NCI-H82 (cell line): ENCODE results near the gene TLR2.

ENCODE experiments used
- DNase-seq: peaks from one replicate; lab custom pipeline; 2025; lab: John Stamatoyannopoulos, UW

TLR2 gene, protein sequence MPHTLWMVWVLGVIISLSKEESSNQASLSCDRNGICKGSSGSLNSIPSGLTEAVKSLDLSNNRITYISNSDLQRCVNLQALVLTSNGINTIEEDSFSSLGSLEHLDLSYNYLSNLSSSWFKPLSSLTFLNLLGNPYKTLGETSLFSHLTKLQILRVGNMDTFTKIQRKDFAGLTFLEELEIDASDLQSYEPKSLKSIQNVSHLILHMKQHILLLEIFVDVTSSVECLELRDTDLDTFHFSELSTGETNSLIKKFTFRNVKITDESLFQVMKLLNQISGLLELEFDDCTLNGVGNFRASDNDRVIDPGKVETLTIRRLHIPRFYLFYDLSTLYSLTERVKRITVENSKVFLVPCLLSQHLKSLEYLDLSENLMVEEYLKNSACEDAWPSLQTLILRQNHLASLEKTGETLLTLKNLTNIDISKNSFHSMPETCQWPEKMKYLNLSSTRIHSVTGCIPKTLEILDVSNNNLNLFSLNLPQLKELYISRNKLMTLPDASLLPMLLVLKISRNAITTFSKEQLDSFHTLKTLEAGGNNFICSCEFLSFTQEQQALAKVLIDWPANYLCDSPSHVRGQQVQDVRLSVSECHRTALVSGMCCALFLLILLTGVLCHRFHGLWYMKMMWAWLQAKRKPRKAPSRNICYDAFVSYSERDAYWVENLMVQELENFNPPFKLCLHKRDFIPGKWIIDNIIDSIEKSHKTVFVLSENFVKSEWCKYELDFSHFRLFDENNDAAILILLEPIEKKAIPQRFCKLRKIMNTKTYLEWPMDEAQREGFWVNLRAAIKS

DNA sequence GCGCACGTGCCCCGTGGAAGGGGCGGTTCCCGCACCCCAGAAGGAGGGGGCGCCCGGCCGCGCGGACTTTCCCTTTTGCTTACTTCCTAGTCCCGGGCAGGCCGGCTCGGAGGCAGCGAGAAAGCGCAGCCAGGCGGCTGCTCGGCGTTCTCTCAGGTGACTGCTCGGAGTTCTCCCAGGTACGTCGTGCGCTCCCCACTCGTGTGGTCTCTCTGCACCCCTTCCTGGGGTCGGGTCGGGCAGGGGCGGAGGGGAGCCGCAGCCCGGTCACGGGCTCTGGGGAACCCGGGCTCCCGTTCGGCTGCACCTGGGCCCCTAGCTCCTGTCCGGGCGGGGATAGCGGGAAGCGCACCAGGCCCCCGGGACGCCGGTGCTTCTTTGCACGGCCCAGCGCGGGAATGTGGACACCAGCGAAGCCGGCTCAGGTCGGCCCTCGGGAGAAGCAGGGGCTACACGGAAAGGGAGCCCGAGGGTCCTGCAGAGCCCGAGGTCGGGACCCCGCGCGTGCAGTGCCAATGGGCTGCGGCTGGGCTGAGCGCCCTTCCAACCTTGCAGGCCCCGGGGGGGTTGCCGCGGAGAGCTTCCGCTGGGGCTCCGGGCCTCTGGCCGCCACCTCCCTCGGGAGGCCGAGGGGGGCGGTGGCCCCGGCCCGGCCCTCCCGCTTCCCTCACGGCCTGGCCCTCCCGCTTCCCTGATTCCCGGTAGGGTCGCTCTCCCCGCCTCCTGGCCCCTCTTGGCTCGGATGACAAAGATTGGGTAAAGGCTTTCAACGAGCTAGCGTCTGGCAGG is at the start of gene TLR2:
TSS of gene TLR2 (plus strand) at position 99 of the 789 bp plus-strand sequence. CDS start 18,628 bp downstream, outside the sequence.
- peak; percentile 43 for DNase-seq

DNA sequence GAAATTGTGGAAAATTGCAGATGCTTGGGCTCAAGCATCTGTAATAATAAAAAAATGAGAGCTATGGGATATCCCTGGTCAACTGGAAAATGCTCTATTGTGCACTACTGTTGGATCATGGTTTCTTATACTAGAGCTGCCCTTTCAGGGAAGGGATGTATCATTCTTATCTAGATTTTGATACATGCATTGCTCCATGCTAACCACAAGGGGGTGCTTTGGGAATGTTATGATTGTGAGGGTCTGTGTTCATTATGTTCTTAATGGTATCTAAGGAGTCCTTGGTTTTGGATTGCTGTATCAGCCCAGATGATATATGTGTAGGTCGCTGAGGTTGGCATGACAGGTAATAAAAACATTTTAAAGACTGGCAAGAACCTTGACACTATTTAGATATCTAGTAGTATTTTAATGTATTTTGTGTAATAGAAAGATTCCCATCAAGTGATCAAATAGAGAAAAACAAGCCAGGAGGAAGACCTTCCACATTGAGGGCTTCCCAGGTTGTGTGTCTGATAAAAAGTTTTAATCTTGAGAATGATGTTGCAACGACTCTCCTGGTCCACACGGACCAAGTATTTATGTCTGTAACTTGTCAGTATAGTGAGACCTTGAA is 49.2 kb upstream of the TLR2 start:
- DNase-seq = peak; percentile 26

DNA sequence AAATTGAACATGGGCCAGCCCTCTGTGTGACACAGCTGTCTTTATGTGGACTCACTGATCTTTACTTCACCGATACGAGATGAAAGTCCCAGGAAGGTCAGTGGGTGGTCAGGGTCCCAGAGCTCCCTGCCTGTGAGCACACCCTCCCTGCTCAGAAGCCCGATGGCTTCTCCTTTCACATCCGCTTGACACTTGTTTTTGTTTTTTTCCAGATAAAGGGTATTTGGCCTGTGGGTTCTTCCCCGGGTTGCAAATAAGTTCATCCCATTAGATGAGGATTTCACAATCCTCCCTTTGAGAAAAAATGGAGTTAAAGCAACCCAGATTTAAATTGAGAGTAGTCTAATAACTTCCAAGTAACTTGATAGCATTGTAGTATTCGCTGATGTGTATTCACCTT is 48.2 kb upstream of the TLR2 start:
- no peak for DNase-seq

DNA sequence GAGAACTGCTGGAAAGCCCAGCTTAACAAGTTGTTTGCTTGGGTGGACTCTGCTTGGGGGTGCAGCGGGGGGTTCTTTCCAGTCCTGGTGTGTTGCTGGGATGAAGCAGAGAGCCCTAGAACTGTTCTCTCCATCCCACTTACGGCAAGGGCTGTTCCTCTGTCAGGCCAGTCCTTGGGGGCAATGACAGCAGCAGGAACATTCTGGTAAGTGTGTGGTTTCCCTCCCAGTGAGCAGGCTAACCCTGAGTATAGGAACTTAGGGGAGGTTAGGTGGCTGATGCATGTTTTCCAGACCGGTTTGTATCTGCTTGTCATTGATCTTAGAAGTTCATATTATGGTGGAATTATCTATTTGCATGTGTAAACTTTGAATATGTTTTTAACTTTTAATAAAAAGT is 46.9 kb upstream of the TLR2 start:
- DNase-seq = no peak

DNA sequence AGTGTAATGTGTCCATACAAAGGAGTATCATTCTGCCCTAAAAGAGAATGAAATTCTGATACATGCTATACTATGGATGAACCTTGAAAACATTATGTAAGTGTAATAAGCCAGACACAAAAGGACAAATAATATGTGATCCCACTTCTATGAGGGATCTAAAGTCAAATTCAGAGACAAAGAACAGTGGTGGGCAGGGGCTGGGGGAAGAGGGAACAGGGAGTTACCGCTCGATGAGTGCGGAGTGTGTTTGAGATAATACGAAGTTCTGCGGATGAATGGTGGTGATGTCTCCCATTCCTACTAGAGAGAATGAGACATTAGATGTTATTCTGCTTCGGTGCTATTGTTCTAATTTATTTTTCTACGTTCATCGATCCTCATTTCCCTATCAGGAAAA is 46.1 kb upstream of the TLR2 start:
- DNase-seq = no peak

DNA sequence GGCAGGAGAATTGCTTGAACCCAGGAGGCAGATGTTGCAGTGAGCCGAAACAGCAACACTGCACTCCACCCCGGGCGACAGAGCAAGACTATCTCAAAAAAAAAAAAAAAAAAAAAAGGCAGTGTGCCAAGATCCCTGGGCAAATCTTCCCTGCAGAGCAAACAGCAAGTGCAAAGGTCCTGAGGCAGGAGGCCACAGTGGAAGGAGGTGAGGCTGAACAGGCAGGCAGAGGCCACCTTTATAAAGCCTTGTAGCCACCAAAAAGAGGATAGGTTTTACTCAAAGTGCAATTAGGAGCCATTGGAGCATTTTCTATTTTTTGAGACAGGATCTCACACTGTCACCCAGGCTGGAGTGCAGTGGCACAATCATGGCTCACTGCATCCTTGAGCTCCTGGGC is 45.1 kb upstream of the TLR2 start:
- DNase-seq = no peak

DNA sequence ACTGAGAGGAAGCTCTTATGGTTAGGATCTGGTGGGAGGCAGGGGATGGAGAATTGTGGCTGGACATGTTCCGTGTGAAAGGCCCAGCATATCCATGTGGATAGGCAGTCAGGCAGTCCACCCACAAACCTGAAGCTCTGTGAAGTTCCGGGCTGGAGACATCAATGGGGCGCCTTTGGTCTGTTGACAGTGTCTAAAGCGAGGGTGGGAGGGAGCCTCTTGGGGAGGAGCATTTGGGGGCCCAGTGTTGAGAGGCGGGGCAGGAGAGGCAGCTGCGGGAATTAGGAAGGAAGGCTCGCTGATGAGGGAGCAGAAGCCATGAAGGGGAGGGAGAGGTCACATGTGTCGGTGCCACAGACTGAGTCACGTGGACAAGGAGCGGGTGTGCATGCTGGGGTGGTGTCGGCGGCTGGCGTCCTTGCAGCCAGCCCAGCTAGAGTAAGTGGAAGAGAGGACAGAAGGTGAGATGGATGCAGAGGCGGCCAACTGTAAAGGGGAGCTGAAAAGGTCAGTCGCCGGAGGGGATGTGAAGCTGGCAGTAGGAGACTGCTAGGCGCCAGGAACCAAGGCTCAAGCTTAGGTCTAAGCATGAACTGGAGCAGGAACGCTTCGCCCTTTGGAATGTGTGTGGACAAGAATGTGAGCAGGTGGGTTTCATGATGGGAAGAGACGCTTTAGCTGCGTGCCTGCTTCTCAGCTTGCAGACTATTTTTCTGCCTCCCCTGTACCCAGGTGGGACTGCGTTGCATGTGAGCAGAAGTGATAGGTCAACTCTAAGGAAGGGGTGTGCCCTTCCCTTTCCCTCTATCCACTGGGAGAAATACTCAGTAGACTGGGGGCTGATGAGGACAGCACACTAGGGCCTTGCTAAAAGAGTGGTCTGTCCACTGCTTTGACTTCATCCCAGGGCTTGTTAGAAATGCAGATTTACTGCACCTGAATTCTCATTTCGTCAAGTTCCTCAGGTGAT is 44.0 kb upstream of the TLR2 start:
- DNase-seq = no peak

DNA sequence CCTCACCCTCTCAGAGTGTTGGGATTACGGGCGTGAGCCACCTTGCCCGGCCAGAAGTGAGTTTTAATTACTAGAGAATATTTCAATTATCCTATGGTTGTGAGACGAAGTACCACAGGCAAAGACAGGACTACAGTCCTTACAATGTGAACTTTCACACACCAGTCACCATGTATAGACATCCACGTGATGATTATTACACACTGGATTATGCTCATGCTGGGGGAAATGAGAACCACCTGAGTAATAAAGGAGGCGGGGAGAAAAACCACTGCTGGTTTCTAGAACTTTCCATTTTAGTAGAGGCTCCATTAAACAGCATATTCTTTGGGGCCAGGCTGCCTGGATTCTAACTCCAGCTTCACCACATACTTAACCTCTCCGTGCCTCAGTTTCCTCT is 42.5 kb upstream of the TLR2 start:
- no peak for DNase-seq

DNA sequence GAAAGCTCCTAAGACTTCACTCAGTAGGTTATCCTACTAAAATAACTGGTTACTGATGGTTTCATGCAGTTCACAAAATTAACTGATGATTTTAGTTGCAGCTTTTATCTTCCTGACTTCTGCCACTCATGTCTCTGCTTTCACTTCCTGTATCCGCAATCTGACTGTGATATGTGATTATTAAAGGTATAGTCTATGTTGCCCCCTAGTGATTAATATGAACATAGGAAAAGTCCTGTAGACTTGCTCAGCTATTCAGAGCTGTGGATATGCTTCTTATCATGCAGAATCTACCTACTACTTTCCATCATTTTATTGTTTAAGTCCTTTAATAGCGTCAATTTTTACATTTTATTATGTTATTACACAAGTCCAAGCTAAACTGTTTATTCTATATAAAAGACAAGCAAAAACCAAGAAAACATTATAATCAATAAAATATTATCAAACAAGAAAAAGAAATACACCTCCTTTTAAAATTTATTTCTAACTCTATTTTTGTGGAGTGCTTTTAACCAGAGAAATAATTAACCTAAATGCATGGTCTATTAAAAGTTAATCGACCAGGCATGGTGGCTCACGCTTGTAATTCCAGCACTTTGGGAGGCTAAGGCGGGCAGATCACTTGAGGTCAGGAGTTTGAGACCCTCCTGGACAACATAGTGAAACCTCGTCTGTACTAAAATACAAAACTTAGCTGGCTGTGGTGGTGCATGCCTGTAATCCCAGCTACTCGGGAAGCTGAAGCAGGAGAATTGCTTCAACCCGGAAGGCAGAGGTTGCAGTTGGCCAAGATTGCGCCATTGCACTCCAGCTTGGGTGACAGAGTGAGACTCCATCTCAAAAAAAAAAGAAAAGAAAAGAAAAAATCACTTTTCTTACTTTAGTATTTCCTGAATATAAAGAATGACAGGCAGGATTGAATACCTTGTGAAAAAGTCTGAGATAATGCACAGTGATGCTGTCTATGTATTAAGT is 40.4 kb upstream of the TLR2 start:
- peak; percentile 67 for DNase-seq

DNA sequence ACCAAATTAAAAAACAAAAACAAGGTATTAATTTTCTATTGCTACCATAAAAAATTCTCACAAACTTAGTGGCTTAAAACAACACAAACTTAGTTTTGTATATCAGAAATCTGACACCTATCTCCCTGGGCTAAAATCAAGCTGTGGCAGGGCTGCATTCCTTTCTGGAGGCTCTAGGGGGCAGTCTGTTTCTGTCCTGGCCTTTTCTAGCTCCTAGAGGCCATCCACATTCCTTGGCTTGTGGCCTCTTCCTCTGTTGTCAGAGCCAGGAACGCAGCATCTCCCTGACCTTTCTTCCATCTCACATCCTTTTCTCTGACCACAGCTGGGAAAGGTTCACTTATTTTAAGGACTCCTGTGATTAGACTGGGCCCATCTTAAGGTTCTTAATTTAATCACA is 38.9 kb upstream of the TLR2 start:
- no peak for DNase-seq

DNA sequence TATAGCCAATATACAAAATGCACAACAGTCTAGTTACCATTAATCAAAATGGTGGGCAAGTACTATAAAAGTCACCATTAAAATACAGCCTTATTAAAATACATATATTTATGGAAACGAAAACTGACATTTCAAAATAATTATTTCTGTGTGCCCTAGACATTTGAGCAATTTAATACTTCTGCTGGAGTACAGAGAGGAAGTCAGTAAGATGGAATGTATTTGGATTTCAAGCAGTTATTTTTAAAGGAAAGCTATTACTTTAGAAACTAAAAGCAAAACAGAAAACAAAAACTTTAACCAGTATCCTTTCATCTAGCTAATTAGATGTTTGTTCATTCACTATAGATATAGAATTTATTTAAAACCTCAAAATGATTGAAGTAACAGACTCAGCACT is 37.8 kb upstream of the TLR2 start:
- DNase-seq = no peak

DNA sequence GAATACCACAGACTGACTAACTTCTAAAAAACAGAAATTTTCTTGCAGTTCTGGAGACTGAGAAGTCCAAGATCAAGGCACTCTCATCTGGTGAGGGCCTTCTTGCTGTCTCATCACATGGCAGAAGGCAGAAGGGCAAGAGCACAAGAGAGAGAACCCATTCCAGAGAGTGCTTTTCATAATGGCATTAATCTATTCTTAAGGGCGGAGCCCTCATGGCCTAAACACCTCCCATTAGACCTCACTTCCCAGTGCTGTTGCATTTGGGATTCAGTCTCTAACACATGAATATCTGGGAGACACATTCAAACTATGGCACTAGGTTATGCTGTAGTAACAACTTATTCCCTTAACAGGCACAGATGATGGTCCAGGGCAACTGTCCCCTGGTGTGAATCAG is 37.1 kb upstream of the TLR2 start:
- no peak for DNase-seq

DNA sequence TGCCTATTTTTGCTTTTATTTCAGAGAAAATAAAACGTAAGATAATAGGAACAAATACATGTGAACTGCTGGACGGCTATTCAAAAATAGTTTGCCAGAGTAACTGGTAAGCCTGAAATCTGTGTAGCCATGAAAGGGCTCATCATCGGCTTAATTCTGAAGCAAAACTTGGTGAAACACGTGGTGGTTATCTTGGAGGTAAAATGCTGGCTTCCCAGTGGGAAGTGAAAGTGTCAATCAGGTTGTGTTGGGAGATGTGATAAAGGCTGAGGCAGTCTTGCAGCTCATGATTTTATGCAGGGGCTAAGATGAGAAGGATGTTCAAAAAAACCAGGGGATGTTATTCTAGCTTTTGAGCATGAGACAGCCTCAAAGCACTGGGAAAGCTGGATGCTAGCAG is 36.1 kb upstream of the TLR2 start:
- no peak for DNase-seq

DNA sequence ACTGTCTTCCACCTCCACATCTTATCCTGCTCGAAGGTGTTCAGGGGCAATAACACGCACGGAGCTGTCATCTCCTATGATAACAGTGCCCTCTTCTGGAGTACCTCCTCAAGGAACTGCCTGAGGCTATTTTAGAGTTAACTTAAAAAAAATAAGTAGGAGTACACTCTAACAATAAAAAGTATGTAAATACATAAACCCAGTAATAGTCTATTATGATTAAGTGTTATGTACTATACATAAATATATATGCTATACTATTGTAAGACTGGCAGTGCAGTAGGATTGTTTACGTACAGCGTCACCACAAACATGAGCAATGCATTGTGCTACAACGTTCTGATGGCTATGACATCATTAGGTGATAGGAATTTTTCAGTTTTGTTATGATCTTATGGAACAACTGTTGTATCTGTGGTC is 34.5 kb upstream of the TLR2 start:
- peak; percentile 58 for DNase-seq

DNA sequence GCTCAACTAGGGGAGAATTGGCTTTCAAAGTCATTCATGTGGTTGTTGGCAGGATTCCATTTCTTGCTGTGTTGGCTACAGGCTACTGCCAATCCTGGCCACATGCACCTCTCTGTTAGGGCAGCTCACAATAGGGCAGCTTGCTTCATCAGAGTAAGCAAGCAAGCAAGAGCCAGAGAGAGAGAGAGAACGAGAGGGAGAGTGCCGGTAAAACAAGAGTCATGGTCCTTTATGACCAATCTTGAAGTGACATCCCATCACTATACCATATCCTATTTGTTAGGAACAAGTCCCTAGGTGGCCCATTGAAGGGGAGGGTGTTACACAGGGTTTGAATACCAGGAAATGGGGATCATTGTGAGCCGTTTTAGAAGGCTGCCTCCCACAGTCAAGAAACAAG is 33.0 kb upstream of the TLR2 start:
- DNase-seq = no peak

DNA sequence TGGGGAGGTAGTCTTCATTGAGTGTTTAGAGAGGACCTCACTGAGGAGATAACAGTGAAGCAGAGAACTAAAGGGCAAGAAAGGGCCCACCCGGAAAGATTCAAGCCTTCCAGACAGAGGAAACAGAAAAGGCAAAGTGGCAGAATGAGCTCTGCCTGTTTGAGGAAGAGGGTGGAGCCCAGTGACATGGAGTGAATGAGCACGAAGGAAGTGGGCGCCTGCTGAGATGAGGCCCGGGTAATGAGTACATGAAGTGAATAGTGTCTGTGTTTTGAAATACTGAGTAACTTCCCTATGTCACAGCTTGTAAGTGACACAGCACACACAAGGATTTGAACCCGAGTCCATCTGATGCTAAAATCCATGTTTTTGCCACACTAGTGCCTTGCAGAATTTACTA is 32.5 kb upstream of the TLR2 start:
- DNase-seq = no peak

DNA sequence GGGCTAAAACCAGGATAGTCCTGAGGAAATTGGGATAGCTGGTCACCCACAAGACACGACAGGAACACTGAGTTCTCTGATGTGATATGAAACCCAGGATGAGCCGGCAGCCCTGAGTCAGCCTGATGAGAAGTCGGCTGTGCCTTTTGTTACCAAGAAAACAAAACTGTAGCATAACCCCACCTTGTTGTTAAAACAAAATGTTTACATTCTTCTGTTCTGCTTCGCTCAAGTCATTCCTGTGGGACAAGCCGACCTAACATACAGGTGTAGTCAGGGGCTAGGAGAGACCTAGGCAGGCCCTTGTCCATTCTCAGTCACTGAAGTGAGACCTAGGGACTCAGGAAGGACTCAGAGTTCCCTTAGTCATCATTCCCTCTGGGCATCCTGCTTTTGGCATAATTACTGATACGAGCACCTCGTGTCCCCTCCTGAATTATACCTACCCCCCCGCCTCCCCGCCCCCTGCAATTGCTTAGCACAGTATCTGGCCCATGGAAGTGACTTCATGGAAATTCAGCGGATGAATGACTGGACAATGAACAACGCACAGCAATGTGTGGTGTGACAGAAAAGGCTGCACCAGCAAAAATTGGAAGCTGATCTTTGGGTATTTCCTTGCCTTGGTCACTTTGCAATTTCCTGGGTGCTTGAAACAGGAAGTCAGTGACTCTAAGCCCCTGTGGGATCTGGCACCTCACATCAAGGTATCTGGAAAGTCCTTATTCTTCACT is 31.9 kb upstream of the TLR2 start:
- no peak for DNase-seq

DNA sequence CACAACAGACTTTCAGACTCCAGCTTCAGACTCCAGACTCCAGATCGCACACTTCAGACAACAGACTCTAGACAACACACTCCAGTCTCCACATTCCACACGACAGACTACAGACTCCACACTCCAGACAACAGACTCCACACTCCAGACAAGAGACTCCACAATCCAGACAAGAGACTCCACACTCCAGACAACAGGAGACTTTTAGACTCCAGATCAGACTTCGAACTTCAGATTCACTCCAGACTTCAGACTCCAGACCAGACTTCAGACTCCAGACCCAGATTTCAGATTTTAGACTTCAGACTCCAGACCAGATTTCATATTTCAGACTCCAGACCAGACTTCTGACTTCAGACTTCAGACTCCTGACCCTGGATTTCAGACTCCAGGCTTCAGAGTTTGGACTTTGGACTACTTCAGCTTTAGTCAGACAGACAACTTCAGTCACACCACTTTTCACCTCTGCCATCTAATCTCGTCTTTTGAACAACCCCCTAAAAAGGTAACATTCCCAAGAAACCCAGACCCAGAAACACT is 29.0 kb upstream of the TLR2 start:
- DNase-seq = no peak

DNA sequence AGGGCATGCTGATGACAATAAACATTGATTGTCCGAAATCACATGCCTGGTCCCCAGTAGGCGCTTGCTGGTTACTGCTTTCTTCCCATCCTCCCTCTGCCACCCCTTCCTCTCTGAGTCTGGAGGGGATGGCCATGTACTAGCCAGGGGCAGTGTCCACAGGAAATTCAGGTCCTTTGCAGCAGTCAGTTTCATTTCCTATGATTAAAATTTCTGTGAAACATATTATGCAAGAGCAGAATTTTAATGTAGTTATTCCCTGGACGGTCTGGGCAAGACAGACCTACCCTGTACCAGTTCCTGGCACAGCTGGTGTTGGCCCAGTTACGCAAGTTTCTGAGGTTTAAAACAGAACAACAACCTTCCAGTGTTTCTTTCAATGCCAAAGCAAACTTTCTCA is 28.2 kb upstream of the TLR2 start:
- DNase-seq = no peak
